HG02759 (cell line): ENCODE data around the gene BTN3A1.
"Not testable (repeated sequence)": the region's sequence is repeated elsewhere in the genome, so short reads cannot be mapped to it uniquely, and the experiment has no call there.

ENCODE experiments used
- ATAC-seq: cut with Tn5 transposase; IDR thresholded peaks from one replicate; pipeline ENCODE4 v1.9.1; 2021; ENCODE audit warnings: mild to moderate bottlenecking, moderate library complexity; ENCODE audit not compliant: unreplicated experiment

BTN3A1 gene

GRCh38 chr6:26439151-26440125 lies 37.4 kb downstream of the BTN3A1 start:
- no peak for ATAC-seq

- no peak for ATAC-seq
Observed at GRCh38 chr6:26440977-26441358, 38.9 kb downstream of the BTN3A1 start.

GRCh38 chr6:26441977-26442376 lies 39.9 kb downstream of the BTN3A1 start:
- no peak for ATAC-seq

GRCh38 chr6:26445934-26446667 lies 44.0 kb downstream of the BTN3A1 start:
- ATAC-seq, result peak; percentile 88

GRCh38 chr6:26447257-26447656 lies 45.2 kb downstream of the BTN3A1 start:
- ATAC-seq, result no peak

GRCh38 chr6:26450240-26450639 lies 48.2 kb downstream of the BTN3A1 start:
- no peak for ATAC-seq

GRCh38 chr6:26452631-26453235 lies 50.7 kb downstream of the BTN3A1 start:
- ATAC-seq, result no peak

- ATAC-seq, result no peak
Observed at GRCh38 chr6:26454631-26455030, 52.6 kb downstream of the BTN3A1 start.

- ATAC-seq, result no peak
Observed at GRCh38 chr6:26455357-26455970, 53.4 kb downstream of the BTN3A1 start.

- ATAC-seq, result peak; percentile 27
Observed at GRCh38 chr6:26457264-26457805, 55.3 kb downstream of the BTN3A1 start.

- ATAC-seq, result peak; percentile 97
Observed at GRCh38 chr6:26457806-26458688, 56.0 kb downstream of the BTN3A1 start, which contains the start of gene BTN2A1. BTN2A1 (plus strand) TSS chr6:26457955; CDS start chr6:26458637, 682 bp downstream.

GRCh38 chr6:26459023-26459810 lies 57.1 kb downstream of the BTN3A1 start:
- no peak for ATAC-seq

GRCh38 chr6:26461353-26461752 lies 59.3 kb downstream of the BTN3A1 start:
- ATAC-seq, result not testable (repeated sequence)

GRCh38 chr6:26464014-26464413 lies 61.9 kb downstream of the BTN3A1 start:
- ATAC-seq, result no peak

- no peak for ATAC-seq
Observed at GRCh38 chr6:26464416-26465131, 62.5 kb downstream of the BTN3A1 start.
